Tongue (tissue), 2 donors: ENCODE results near the gene TMEM176A. TPM values are rescaled to one million over a fixed set of nuclear protein-coding genes. Genes with fewer than 3 reads are reported as not detected.

ENCODE experiments used
- DNase-seq: peaks from one replicate; pipeline ENCODE4 v3.0.0-alpha.2; 2015
- total RNA-seq: library from RNA; depleted of rRNA; stranded (reverse); fragments of >200 nt; gene quantifications from one replicate; pipeline ENCODE4 v1.2.3, GENCODE V29; 2014

Gene TMEM176A
- total RNA-seq, 1 donor from 2014 or later, result 13.6 TPM

GRCh38 chr7:150849204-150849775, 48.7 kb downstream of the TMEM176A start:
- no peak for DNase-seq

- DNase-seq, result no peak
Observed at GRCh38 chr7:150850273-150850672, 49.7 kb downstream of the TMEM176A start.

GRCh38 chr7:150851492-150852370, 51.2 kb downstream of the TMEM176A start:
- no peak for DNase-seq

- no peak for DNase-seq
Observed at GRCh38 chr7:150852371-150852905, 51.9 kb downstream of the TMEM176A start, which contains the start of gene AOC1. AOC1 (plus strand) TSS chr7:150852517; CDS start chr7:150856471, 3,954 bp downstream.

- DNase-seq, result no peak
Observed at GRCh38 chr7:150854066-150855000, 53.8 kb downstream of the TMEM176A start.

Other genes starting within 250 kb of the TMEM176A start
- 42.2 TPM for gene GIMAP4, start 233.4 kb upstream of the TMEM176A start, total RNA-seq
- gene GIMAP6, start 168.4 kb upstream of the TMEM176A start, total RNA-seq, result 20.9 TPM
- gene GIMAP2, start 115.1 kb upstream of the TMEM176A start, total RNA-seq, result 14.8 TPM
- gene GIMAP1, start 84.2 kb upstream of the TMEM176A start, total RNA-seq, result 3.2 TPM
- 23.8 TPM for gene GIMAP5, start 63.4 kb upstream of the TMEM176A start, total RNA-seq
- 27.5 TPM for gene TMEM176B, start 405 bp upstream of the TMEM176A start, total RNA-seq
- not detected for gene AOC1, start 51.7 kb downstream of the TMEM176A start, total RNA-seq
- 16.5 TPM for gene KCNH2, start 177.6 kb downstream of the TMEM176A start, total RNA-seq
- 7.0 TPM for gene NOS3, start 190.2 kb downstream of the TMEM176A start, total RNA-seq
- gene ATG9B, start 223.7 kb downstream of the TMEM176A start, total RNA-seq, result 25.8 TPM
- gene ABCB8, start 227.7 kb downstream of the TMEM176A start, total RNA-seq, result 28.6 TPM
- 0.51 TPM for gene ASIC3, start 247.8 kb downstream of the TMEM176A start, total RNA-seq